WTC11 (cell line): ENCODE measurements around the gene FANCE. TPM values are rescaled to one million over a fixed set of nuclear protein-coding genes. Genes with fewer than 3 reads are reported as not detected.

Experiments used
- ATAC-seq: fragments of 200-7000 bp; cut with Tn5 transposase; 2 replicates; pipeline ENCODE4 v1.10.0; 2021; ENCODE audit warnings: mild to moderate bottlenecking, moderate library complexity
- CTCF ChIA-PET: fragments of 300-600 bp; sonication (Branson Sonifier 250); formaldehyde crosslinking; loops from one replicate; lab custom pipeline; 2021; ENCODE audit warnings: antibody characterized with exemption; lab: Charles Lee
- POLR2A ChIA-PET: fragments of 350-600 bp; sonication (Branson Sonifier 250); formaldehyde crosslinking; loops from one replicate; lab custom pipeline; 2021; ENCODE audit warnings: antibody characterized with exemption; lab: Charles Lee
- DNase-seq: peaks from one replicate; pipeline ENCODE4 v3.0.0; 2021; ENCODE audit warnings: low spot score
- H3K27ac Mint-ChIP-seq: 2 replicates; pipeline ENCODE4 v1.8.0; 2021; ENCODE audit warnings: mixed read lengths
- H3K27me3 Mint-ChIP-seq: 2 replicates; pipeline ENCODE4 v1.8.0; 2021; ENCODE audit warnings: low read depth, mild to moderate bottlenecking, moderate library complexity, mixed read lengths
- H3K36me3 Mint-ChIP-seq: 2 replicates; pipeline ENCODE4 v1.8.0; 2021; ENCODE audit warnings: mixed read lengths
- H3K4me1 Mint-ChIP-seq: 2 replicates; pipeline ENCODE4 v1.8.0; 2022; ENCODE audit warnings: mixed read lengths
- H3K4me3 Mint-ChIP-seq: 2 replicates; pipeline ENCODE4 v1.8.0; 2021; ENCODE audit warnings: mild to moderate bottlenecking, moderate library complexity, mixed read lengths
- H3K9me3 Mint-ChIP-seq: 2 replicates; pipeline ENCODE4 v1.8.0; 2021; ENCODE audit warnings: mixed read lengths
- CREB1 ChIP-seq: sonication (generic); formaldehyde crosslinking; IDR thresholded peaks from 2 replicates; pipeline ENCODE4 v1.8.0; 2023; ENCODE audit warnings: mild to moderate bottlenecking, missing genetic modification reagents
- EMX1 ChIP-seq: fragments of 250-450 bp; sonication (Bioruptor Pico); IDR thresholded peaks from 2 replicates; pipeline ENCODE4 v1.8.0; 2021; ENCODE audit warnings: mild to moderate bottlenecking
- NFATC4 ChIP-seq: fragments of 250-450 bp; sonication (Bioruptor Pico); IDR thresholded peaks from 2 replicates; pipeline ENCODE4 v1.9.0; 2021; ENCODE audit warnings: mild to moderate bottlenecking
- PRRX2 ChIP-seq: fragments of 250-450 bp; sonication (Bioruptor Pico); IDR thresholded peaks from 2 replicates; pipeline ENCODE4 v1.8.0; 2021; ENCODE audit warnings: mild to moderate bottlenecking
- RELA ChIP-seq: sonication (generic); formaldehyde crosslinking; IDR thresholded peaks from 2 replicates; pipeline ENCODE4 v1.8.1; 2022; ENCODE audit warnings: missing genetic modification reagents, mild to moderate bottlenecking, borderline replicate concordance
- ZBTB21 ChIP-seq: sonication (generic); formaldehyde crosslinking; IDR thresholded peaks from 2 replicates; pipeline ENCODE4 v1.8.1; 2023; ENCODE audit warnings: mild to moderate bottlenecking, missing genetic modification reagents, borderline replicate concordance
- ZNF423 ChIP-seq: fragments of 250-450 bp; sonication (Bioruptor Pico); IDR thresholded peaks from 2 replicates; pipeline ENCODE4 v2.1.2; 2022; ENCODE audit warnings: mild to moderate bottlenecking, moderate library complexity
- ZNF671 ChIP-seq: fragments of 250-450 bp; sonication (Bioruptor Pico); IDR thresholded peaks from 2 replicates; pipeline ENCODE4 v1.8.0; 2021; ENCODE audit warnings: mild to moderate bottlenecking
- total RNA-seq: library from RNA; stranded (reverse); gene quantifications from 3 replicates; pipeline ENCODE4 v1.2.3, GENCODE V29; 2021
- TF ChIP-seq, protein P1 (sequence below): fragments of 250-450 bp; sonication (Bioruptor Pico); IDR thresholded peaks from 2 replicates; pipeline ENCODE4 v1.8.0; 2021; ENCODE audit warnings: mild to moderate bottlenecking
- TF ChIP-seq, protein P2 (sequence below): sonication (generic); formaldehyde crosslinking; IDR thresholded peaks from 2 replicates; pipeline ENCODE4 v1.8.0; 2022; ENCODE audit warnings: missing genetic modification reagents
- TF ChIP-seq, protein P3 (sequence below): sonication (generic); formaldehyde crosslinking; IDR thresholded peaks from 2 replicates; pipeline ENCODE4 v1.8.1; 2023; ENCODE audit warnings: mild to moderate bottlenecking, missing genetic modification reagents, borderline replicate concordance
- TF ChIP-seq, protein P4 (sequence below): sonication (generic); formaldehyde crosslinking; IDR thresholded peaks from 2 replicates; pipeline ENCODE4 v1.8.0; 2022; ENCODE audit warnings: mild to moderate bottlenecking, missing genetic modification reagents
- TF ChIP-seq, protein P5 (sequence below): sonication (generic); formaldehyde crosslinking; IDR thresholded peaks from 2 replicates; pipeline ENCODE4 v1.8.0; 2023; ENCODE audit warnings: missing genetic modification reagents, mild to moderate bottlenecking, borderline replicate concordance

Gene FANCE
- total RNA-seq, 1 experiment from 2014 or later = 22.3 TPM

DNA sequence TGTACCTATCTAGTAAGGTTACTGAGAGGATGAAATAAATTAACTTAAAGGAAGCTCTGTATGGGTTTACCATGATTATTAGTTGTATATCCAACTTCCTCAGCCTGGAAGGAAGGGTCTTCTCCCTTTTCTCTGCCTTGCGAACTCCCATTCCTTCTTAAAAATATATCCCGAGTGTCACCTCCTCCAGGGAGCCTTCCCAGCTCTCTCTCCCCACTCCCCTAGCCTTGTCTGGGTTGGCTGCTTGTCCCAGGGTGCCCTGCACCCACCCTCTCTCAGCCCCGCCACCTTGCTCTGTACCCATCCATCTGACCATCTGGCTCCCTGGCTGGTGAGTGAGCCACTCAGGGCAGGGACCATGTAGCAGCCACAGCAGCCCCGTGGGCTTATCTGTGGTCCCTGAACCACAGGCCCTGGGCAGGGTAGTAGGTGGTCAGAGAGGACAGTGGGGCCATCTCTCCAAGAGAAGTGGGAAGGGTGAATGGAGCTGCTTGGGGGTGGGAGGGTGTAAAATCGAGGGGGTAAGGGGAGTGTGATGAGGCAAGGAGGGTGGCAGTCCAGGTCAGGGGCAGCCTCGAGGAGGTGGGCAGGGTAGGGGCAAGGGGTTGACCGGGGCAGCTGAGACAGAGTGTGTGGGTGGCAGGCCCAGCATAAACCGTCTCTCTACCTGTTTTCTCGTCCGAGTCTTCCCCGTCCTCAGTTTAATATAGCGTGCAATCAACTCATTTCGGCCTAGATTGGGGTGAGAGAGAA is 31.9 kb downstream of the FANCE start:
- ATAC-seq (no peak), DNase-seq (no peak)
- no peak for TF ChIP-seq PRRX2 (CRISPR knock-in tag)
- TF ChIP-seq ZNF671 (CRISPR knock-in tag) = no peak
- TF ChIP-seq, protein P1, sequence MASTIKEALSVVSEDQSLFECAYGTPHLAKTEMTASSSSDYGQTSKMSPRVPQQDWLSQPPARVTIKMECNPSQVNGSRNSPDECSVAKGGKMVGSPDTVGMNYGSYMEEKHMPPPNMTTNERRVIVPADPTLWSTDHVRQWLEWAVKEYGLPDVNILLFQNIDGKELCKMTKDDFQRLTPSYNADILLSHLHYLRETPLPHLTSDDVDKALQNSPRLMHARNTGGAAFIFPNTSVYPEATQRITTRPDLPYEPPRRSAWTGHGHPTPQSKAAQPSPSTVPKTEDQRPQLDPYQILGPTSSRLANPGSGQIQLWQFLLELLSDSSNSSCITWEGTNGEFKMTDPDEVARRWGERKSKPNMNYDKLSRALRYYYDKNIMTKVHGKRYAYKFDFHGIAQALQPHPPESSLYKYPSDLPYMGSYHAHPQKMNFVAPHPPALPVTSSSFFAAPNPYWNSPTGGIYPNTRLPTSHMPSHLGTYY = no peak
- TF ChIP-seq, protein P2, sequence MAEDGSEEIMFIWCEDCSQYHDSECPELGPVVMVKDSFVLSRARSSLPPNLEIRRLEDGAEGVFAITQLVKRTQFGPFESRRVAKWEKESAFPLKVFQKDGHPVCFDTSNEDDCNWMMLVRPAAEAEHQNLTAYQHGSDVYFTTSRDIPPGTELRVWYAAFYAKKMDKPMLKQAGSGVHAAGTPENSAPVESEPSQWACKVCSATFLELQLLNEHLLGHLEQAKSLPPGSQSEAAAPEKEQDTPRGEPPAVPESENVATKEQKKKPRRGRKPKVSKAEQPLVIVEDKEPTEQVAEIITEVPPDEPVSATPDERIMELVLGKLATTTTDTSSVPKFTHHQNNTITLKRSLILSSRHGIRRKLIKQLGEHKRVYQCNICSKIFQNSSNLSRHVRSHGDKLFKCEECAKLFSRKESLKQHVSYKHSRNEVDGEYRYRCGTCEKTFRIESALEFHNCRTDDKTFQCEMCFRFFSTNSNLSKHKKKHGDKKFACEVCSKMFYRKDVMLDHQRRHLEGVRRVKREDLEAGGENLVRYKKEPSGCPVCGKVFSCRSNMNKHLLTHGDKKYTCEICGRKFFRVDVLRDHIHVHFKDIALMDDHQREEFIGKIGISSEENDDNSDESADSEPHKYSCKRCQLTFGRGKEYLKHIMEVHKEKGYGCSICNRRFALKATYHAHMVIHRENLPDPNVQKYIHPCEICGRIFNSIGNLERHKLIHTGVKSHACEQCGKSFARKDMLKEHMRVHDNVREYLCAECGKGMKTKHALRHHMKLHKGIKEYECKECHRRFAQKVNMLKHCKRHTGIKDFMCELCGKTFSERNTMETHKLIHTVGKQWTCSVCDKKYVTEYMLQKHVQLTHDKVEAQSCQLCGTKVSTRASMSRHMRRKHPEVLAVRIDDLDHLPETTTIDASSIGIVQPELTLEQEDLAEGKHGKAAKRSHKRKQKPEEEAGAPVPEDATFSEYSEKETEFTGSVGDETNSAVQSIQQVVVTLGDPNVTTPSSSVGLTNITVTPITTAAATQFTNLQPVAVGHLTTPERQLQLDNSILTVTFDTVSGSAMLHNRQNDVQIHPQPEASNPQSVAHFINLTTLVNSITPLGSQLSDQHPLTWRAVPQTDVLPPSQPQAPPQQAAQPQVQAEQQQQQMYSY (CRISPR knock-in tag) = no peak
- peak overlapping the region; percentile 98 for H3K27ac Mint-ChIP-seq
- CTCF ChIA-PET = interaction anchor here (0.9 to 1.5 kb wide), 3 partner anchors 38 to 142 kb away, joined by 3 to 4 read pairs (median 3); no protein-coding TSS in a partner anchor
- no peak overlapping the region for H3K4me3 Mint-ChIP-seq
- H3K27me3 Mint-ChIP-seq = no peaks in the 10 kb centered on the region
- peaks cover 8% of the 10 kb centered on the region; the same call in 1 of the 2 replicates for H3K36me3 Mint-ChIP-seq
- H3K9me3 Mint-ChIP-seq = no peaks in the 10 kb centered on the region
- H3K4me1 Mint-ChIP-seq = peaks cover 38% of the 10 kb centered on the region
- POLR2A ChIA-PET = interaction anchor here (4.3 to 5.6 kb wide), 2 partner anchors 11 to 12 kb away, joined by 54 read pairs; partner anchors contain the start of gene TEAD3

DNA sequence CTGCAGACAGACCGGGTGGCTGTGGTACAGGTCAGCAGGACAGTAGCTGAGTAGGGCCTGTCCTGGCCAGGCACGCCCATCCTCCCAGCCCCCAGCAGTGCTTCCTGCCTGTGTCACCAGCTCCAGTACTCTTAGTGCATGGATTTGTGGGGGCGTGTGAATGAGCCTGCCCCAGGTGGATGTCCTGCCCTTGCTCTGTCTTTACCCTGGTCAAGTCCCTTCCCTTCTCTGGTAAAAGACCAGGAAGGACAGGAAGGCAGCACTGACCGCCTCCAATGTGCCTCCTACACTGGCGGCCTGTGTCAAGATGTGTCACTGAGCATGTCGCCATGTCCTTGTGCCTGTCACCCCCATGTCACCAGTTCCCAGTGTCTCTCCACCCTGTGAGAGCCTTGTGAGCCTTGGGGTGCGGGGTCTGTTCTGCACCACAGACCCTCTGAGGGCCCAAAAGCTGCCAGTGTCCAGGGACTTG is 32.8 kb downstream of the FANCE start:
- CTCF ChIA-PET = interaction anchor here (0.9 to 1.4 kb wide), 2 partner anchors 38 to 143 kb away, joined by 3 to 4 read pairs; no protein-coding TSS in a partner anchor
- Mint-ChIP-seq H3K9me3 (no peaks in the 10 kb centered on the region), H3K36me3 (peaks cover 8% of the 10 kb centered on the region; the same call in 1 of the 2 replicates), H3K4me1 (peaks cover 41% of the 10 kb centered on the region), H3K4me3 (peak overlapping the region; percentile 65)
- DNase-seq (no peak), ATAC-seq (no peak; the same call in 1 of the 2 replicates)
- POLR2A ChIA-PET = interaction anchor here (4.3 to 5.6 kb wide), 2 partner anchors 12 kb away, joined by 54 read pairs; partner anchors contain the start of gene TEAD3
- TF ChIP-seq NFATC4 (CRISPR knock-in tag) (peak; percentile 54; the same call in 1 of the 2 replicates), PRRX2 (CRISPR knock-in tag) (no peak)
- TF ChIP-seq, all 79 proteins: peak for 1
- H3K27ac Mint-ChIP-seq = peak overlapping the region; percentile 98
- H3K27me3 Mint-ChIP-seq = no peaks in the 10 kb centered on the region

DNA sequence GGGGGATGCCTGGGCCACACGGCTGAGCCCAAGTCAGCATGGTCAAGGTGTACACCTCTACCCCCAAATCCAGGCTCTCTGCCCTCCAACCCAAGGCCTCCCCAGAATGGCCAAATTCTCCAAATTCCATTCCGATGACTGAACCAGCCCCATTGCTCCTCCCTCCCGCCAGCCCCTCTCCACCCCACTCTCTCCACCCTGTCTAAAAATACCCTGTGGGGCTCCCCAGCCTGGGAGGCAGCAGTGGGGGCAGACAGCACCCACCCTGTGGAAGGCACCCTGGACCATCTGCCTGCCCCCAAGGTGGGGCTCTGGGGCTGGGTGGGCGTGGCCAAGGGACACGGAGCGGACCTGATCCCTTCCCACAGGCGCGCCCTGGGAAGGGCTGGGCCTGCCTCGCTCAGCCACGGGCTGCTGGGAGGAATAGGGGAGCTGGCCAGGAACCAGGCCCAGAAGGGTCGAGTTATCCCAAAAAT is 33.3 kb downstream of the FANCE start:
- peak overlapping the region; percentile 98 for H3K27ac Mint-ChIP-seq
- peaks cover 8% of the 10 kb centered on the region; the same call in 1 of the 2 replicates for H3K36me3 Mint-ChIP-seq
- H3K4me1 Mint-ChIP-seq = peaks cover 44% of the 10 kb centered on the region
- H3K4me3 Mint-ChIP-seq = peak overlapping the region; percentile 65
- ATAC-seq (peak; percentile 64), DNase-seq (peak; percentile 67)
- POLR2A ChIA-PET = interaction anchor here (1.0 to 5.6 kb wide), 3 partner anchors 11 to 33 kb away, joined by 3 to 54 read pairs (median 54); partner anchors contain the start of genes FANCE and TEAD3
- no peaks in the 10 kb centered on the region for H3K9me3 Mint-ChIP-seq
- CTCF ChIA-PET = interaction anchor here (0.9 to 2.0 kb wide), 5 partner anchors 11 to 144 kb away, joined by 3 to 9 read pairs (median 4); partner anchors contain the start of gene TEAD3
- H3K27me3 Mint-ChIP-seq = no peaks in the 10 kb centered on the region
- no peak for TF ChIP-seq EMX1 (CRISPR knock-in tag)
- TF ChIP-seq, protein P3, sequence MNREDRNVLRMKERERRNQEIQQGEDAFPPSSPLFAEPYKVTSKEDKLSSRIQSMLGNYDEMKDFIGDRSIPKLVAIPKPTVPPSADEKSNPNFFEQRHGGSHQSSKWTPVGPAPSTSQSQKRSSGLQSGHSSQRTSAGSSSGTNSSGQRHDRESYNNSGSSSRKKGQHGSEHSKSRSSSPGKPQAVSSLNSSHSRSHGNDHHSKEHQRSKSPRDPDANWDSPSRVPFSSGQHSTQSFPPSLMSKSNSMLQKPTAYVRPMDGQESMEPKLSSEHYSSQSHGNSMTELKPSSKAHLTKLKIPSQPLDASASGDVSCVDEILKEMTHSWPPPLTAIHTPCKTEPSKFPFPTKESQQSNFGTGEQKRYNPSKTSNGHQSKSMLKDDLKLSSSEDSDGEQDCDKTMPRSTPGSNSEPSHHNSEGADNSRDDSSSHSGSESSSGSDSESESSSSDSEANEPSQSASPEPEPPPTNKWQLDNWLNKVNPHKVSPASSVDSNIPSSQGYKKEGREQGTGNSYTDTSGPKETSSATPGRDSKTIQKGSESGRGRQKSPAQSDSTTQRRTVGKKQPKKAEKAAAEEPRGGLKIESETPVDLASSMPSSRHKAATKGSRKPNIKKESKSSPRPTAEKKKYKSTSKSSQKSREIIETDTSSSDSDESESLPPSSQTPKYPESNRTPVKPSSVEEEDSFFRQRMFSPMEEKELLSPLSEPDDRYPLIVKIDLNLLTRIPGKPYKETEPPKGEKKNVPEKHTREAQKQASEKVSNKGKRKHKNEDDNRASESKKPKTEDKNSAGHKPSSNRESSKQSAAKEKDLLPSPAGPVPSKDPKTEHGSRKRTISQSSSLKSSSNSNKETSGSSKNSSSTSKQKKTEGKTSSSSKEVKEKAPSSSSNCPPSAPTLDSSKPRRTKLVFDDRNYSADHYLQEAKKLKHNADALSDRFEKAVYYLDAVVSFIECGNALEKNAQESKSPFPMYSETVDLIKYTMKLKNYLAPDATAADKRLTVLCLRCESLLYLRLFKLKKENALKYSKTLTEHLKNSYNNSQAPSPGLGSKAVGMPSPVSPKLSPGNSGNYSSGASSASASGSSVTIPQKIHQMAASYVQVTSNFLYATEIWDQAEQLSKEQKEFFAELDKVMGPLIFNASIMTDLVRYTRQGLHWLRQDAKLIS (CRISPR knock-in tag) = no peak
- TF ChIP-seq CREB1 (CRISPR knock-in tag) = no peak
- TF ChIP-seq, protein P4, sequence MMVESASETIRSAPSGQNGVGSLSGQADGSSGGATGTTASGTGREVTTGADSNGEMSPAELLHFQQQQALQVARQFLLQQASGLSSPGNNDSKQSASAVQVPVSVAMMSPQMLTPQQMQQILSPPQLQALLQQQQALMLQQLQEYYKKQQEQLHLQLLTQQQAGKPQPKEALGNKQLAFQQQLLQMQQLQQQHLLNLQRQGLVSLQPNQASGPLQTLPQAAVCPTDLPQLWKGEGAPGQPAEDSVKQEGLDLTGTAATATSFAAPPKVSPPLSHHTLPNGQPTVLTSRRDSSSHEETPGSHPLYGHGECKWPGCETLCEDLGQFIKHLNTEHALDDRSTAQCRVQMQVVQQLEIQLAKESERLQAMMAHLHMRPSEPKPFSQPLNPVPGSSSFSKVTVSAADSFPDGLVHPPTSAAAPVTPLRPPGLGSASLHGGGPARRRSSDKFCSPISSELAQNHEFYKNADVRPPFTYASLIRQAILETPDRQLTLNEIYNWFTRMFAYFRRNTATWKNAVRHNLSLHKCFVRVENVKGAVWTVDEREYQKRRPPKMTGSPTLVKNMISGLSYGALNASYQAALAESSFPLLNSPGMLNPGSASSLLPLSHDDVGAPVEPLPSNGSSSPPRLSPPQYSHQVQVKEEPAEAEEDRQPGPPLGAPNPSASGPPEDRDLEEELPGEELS = peak; percentile 27; the same call in 1 of the 2 replicates
- peak; percentile 38; the same call in 1 of the 2 replicates for TF ChIP-seq ZNF423 (CRISPR knock-in tag)
- peak; percentile 42; the same call in 1 of the 2 replicates for TF ChIP-seq ZBTB21
- TF ChIP-seq, protein P5, sequence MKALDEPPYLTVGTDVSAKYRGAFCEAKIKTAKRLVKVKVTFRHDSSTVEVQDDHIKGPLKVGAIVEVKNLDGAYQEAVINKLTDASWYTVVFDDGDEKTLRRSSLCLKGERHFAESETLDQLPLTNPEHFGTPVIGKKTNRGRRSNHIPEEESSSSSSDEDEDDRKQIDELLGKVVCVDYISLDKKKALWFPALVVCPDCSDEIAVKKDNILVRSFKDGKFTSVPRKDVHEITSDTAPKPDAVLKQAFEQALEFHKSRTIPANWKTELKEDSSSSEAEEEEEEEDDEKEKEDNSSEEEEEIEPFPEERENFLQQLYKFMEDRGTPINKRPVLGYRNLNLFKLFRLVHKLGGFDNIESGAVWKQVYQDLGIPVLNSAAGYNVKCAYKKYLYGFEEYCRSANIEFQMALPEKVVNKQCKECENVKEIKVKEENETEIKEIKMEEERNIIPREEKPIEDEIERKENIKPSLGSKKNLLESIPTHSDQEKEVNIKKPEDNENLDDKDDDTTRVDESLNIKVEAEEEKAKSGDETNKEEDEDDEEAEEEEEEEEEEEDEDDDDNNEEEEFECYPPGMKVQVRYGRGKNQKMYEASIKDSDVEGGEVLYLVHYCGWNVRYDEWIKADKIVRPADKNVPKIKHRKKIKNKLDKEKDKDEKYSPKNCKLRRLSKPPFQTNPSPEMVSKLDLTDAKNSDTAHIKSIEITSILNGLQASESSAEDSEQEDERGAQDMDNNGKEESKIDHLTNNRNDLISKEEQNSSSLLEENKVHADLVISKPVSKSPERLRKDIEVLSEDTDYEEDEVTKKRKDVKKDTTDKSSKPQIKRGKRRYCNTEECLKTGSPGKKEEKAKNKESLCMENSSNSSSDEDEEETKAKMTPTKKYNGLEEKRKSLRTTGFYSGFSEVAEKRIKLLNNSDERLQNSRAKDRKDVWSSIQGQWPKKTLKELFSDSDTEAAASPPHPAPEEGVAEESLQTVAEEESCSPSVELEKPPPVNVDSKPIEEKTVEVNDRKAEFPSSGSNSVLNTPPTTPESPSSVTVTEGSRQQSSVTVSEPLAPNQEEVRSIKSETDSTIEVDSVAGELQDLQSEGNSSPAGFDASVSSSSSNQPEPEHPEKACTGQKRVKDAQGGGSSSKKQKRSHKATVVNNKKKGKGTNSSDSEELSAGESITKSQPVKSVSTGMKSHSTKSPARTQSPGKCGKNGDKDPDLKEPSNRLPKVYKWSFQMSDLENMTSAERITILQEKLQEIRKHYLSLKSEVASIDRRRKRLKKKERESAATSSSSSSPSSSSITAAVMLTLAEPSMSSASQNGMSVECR = peak; percentile 68; the same call in 1 of the 2 replicates
- no peak for TF ChIP-seq RELA (CRISPR knock-in tag)
